Activated T-cell treated with anti-CD3 and anti-CD28 coated beads for 4 hours (primary cell): ENCODE data around the gene TBCE.
"Not testable (repeated sequence)": the region's sequence is repeated elsewhere in the genome, so short reads cannot be mapped to it uniquely, and the experiment has no call there.

Source experiments
- DNase-seq: peaks from one replicate; pipeline ENCODE4 v3.0.0-alpha.2; 2020

TBCE gene

DNA sequence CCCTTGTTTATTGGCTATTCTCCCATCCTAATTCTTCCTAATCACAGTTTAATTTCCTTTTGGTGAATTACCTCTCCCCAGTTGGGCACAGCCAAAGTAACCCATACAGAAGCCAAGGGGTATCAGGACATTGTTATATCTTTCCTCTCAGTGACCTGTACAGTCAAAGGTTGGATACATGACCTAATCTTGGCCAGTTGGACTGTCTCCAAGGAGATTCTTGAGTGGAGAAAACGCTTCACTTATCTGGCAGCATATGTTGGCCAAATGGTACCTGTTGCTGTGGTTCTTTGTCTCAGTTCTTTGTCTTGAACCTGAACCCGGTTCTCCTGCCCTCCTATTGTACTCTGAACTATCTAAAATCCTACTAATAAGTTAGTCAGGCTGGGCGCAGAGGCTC, 15.3 kb upstream of the TBCE start:
- DNase-seq, result no peak

DNA sequence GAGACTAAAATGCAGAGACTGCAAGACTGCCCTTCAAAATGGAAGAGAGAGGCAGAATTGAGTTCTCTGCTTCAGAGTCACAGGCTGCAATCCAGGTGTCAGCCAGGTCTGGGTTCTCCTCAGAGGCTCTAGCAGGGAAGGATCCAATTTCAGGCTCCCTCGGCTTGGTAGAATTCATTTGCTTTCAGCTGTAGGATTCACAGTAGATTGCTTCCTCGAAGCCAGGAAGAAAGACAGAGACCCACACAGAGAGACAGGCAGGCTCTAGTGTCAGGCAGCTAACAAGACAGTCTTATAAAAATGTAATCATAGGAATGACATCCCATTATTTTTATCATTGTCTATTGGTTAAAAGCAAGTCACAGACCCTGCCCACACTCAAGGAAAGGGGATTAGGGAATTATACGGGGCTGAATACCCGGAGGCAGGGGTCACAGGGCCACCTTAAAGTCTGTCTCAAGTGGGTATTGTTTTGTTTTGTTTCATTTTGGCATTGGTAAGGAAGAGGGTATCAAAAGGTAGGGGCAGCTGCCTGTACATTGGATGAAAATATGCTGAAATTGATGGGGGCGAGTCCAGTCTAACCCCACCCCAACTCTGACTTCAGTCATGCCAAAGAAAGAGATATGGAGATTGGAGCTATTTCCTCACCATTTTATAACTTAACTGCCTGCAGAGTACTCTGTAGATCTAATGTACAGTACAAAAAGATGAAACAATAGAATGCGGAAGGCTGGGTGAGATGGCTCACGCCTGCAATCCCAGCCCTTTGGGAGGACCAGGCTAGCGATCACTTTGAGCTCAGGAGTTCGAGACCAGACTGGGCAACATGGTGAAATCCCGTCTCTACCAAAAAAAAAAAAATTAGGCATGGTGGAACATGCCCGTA, 9.5 kb upstream of the TBCE start:
- DNase-seq, result no peak

DNA sequence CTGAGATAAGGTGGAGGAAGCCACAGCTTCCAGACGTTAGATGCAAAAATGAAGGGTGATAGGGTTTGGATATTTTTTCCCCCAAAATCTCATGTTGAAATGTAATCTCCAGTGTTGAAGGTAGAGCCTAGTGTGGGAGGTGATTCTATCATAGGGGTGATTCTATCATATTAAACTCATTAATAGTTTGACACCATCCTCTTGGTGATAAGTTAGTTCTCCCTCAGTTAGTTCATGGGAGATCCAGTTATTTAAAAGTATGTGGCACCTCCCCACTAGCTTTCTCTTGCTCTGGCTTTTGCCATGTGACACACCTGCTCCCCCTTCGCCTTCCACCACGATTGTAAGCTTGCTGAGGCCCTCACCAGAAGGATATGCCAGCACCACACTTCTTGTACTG, 8.3 kb upstream of the TBCE start:
- no peak for DNase-seq

DNA sequence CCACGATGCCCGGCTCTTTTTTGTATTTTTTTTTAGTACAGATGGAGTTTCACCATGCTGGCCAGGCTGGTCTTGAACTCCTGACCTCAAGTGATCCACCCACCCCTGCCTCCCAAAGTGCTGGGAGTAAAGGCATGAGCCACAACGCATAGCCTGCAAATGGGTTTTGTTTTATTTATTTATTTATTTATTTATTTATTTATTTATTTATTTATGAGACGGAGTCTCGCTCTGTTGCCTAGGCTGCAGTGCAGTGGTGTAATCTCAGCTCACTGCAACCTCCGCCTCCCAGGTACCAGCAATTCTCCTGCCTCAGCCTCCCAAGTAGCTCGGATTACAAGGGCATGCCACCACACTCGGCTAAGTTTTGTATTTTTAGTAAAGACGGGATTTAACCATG, 3.0 kb upstream of the TBCE start:
- DNase-seq, result not testable (repeated sequence)

DNA sequence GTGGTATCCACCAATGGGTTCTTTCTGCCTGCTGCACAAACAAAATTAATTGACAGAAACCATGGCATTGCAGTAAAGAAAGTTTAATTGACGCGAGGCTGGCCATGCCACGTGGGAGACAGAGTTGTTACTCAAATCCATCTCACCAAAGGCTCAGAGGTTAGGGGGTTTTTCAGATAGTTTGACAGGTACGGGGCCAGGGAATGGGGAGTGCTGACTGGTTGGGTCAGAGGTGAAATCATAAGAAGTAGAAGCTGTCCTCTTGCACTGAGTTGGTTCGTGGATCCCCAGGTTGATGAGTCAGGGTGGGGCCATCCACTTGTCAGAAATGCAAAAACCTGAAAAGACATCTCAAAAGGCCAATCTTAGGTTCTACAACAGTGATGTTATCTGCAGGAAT, 941 bp upstream of the TBCE start:
- DNase-seq, result no peak

DNA sequence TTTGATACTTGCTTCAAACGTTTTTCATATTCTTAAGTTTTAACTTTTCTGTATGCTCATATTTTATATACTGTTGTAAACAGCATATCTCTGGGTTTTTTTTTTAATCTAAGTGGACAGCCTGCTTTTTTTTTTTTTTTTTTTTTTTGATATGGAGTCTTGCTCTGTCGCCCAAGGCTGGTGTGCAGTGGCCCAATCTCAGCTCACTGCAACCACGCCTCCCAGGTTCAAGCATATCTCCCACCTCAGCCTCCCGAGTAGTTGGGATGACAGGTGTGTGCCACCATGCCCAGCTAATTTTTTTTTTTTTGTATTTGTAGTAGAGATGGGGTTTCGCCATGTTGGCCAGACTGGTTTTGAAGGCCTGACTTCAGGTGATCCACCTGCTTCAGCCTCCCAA, 1.2 kb downstream of the TBCE start:
- DNase-seq, result no peak

DNA sequence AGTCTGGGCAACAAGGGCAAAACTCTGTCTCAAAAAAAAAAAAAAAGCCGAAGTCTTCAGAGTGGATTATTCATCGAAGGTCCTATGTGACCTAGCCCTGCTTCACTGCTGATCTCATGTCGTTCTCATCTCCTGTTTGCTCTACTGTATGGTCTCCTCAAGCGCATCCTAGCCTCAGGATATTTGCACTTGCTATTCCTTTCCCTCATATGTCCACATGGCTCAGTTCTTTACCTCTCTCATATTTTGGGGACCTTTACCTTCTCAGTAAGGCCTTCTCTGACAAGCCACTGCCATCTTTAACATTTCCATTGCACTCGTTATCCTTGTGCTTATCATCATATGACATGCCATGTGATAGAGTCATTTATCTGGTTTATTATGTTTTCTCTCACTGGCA, 2.6 kb downstream of the TBCE start:
- no peak for DNase-seq

DNA sequence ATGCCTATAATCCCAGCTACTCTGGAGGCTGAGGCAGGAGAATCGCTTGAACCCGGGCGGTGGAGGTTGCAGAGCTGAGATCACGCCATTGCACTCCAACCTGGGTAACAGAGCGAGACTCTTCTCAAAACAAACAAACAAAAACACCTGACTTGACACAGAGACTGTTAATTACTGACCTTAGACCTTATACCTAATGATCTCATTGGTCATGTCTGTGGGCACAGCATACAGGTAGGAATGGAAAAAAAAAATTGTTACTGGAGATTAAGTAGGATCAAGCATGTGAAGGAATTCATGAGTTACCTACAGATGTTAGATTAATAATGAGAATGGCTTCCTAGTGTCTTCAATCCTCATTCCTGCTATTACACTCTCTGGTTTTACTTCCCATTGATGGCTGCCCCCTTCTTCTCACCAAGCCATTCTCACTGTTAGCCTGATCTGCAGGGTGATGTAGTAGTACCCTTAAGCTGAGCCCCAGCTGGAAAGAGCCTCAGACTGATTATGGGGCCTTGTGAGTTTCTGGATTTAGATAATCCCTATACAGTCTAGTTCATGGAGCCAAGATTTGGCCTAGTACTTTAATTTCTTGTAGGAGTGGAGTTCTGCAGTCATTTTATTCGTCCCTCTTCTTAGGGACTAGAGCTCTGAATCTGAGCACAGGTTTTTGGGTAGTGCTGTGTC, 8.8 kb downstream of the TBCE start:
- no peak for DNase-seq

DNA sequence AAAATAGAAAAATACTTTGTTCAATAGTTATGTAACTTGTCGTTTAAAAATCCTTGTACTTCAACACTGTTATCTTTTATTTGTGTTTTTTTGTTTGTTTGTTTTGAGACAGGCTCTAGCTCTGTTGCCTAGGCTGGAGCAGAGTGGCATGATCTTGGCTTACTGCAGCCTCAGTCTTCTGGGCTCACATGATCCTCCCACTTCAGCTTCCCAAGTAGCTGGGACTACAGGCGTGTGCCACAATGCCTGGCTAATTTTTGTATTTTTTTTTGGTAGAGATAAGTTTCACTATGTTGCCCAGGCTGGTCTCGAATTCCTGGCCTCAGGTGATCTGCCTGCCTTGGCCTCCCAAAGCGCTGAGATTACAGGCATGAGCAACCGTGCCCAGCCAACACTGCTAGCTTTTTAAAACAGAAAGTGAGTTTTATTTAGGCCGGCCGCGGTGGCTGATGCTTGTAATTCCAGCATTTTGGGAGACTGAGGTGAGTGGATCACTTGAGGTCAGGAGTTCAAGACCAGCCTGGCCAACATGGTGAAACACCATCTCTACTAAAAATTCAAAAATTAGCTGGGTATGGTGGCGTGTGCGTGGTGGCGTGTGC, 11.0 kb downstream of the TBCE start:
- DNase-seq, result not testable (repeated sequence)

DNA sequence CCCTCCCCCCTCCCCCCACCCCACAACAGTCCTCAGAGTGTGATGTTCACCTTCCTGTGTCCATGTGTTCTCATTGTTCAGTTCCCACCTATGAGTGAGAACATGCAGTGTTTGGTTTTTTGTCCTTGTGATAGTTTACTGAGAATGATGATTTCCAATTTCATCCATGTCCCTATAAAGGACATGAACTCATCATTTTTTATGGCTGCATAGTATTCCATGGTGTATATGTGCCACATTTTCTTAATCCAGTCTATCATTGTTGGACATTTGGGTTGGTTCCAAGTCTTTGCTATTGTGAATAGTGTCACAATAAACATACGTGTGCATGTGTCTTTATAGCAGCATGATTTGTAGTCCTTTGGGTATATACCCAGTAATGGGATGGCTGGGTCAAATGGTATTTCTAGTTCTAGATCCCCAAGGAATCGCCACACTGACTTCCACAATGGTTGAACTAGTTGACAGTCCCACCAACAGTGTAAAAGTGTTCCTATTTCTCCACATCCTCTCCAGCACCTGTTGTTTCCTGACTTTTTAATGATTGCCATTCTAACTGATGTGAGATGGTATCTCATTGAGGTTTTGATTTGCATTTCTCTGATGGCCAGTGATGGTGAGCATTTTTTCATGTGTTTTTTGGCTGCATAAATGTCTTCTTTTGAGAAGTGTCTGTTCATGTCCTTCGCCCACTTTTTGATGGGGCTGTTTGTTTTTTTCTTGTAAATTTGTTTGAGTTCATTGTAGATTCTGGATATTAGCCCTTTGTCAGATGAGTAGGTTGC, 14.9 kb downstream of the TBCE start:
- not testable (repeated sequence) for DNase-seq

DNA sequence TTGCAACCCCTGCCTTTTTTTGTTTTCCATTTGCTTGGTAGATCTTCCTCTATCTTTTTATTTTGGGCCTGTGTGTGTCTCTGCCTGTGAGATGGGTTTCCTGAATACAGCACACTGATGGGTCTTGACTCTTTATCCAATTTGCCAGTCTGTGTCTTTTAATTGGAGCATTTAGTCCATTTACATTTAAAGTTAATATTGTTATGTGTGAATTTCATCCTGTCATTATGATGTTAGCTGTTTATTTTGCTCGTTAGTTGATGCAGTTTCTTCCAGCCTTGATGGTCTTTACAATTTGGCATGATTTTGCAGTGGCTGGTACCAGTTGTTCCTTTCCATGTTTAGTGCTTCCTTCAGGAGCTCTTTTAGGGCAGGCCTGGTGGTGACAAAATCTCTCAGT, 18.4 kb downstream of the TBCE start:
- DNase-seq, result not testable (repeated sequence)

DNA sequence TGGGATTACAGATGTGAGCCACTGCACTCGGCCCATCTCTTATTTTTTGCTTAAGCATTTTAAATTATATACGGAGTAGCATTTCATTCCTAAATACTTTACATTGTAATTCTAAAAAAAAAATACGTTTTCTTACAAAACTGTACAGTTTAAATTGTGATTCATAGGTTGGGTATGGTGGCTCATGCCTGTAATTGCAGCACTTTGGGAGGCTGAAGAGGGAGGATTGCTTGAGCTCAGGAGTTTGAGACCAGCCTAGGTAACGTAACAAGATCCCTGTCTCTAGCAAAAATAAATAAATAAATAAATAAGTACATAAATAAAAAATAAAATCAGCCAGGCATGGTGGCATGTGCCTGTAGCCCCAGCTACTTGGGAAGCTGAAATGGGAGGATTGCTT, 24.6 kb downstream of the TBCE start:
- DNase-seq, result no peak

DNA sequence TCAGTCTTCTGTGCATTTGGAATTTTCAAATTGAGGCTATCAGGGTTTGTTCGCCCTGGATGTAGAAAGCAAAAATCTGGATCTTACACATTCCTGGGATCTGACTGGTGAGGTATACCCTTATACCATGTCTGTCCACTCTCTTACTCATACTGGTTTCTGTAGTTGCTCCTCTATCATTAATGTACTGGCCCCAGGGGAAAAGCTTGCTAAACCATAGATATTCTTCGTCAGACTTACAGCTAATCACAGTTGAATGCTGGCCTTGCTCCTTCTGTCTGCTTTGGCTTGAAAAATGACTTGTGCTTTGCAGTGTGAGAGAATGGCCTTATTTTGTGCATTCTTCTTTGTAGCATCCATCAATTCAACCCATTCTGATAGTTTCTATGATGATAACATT, 30.5 kb downstream of the TBCE start:
- no peak for DNase-seq

DNA sequence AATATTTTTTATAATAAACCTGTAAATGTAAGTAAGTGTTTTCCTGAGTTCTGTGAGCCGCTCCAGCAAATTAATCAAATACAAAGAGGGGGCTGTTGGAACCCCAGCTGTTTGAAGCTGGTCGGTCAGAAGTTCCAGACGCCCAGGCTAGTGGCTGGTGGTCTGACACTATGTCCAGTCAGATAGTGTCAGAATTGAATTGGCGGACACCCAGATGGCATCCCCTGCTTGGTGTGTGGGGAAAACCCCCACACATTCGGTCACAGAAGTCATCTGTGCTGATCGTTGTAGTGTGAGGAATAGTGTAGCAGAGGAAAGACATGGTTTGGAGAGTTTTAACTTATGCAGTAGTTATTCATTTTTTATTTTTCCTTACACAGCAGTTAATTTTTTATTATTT, 32.4 kb downstream of the TBCE start:
- no peak for DNase-seq

DNA sequence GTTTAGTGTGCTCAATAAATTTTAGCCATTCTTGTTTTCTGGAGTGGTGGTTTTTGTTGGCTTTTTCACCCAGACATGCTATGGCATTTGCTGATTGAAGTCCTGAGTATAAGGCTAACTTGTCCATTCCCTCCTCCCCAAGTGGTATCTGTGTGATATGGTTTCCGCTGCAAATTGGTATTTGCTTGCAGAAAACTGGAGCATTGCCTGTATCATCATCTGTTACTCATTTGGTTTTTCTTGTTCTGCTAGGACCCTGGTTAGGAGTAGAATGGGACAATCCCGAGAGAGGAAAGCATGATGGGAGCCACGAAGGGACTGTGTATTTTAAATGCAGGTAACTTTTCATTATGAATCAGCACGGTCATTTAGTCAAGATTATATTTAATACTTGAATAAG, 34.0 kb downstream of the TBCE start:
- no peak for DNase-seq

DNA sequence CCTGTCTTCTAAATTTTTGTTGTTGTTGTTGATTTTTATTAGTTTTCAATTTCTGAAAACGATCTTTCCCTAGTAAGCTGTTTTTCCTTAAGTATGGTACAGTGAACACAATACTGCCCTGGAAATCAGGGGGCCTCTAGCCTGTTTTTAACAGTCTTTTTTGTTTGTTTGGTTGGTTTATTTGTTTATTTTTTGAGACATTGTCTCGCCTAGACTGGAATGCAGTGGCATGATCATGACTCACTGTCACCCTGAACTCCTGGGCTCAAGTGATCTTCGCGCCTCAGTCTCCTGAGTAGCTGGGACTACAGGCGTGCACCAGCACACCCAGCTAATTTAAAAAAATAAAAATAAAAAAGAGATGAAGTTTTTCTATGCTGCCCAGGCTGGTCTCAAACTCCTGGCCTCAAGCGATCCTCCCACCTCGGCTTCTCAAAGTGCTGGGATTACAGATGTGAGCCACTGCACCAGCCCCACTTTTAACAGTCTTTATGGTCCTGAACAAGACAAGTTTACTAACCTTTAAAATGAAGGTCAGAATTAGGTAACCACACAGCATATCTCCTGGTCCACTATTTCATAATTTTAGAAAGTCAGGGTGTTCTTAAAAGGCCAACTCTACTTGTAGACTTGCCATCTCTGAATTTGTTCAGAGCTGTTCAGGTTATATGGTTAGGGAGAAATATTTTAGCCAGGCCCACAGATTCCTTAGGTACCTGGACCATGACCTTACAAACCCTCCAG, 35.4 kb downstream of the TBCE start:
- no peak for DNase-seq

DNA sequence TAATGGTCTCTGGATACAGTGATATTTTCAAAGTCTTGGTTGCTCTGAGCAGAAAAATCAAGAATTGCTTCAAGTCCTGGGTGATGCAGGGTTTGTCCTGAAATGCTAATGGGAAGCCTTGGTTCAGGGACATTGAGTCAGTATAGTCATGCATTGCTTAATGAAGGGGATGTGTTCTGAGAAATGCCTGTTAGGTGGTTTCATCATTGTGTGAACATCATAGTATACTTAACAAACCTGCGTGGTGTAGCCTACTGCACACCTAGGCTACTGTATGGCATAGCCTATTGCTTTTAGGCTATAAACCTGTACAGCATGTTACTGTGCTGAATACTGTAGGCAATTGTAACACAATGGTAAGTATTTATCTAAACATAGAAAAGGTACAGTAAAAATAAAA, 36.4 kb downstream of the TBCE start:
- no peak for DNase-seq

DNA sequence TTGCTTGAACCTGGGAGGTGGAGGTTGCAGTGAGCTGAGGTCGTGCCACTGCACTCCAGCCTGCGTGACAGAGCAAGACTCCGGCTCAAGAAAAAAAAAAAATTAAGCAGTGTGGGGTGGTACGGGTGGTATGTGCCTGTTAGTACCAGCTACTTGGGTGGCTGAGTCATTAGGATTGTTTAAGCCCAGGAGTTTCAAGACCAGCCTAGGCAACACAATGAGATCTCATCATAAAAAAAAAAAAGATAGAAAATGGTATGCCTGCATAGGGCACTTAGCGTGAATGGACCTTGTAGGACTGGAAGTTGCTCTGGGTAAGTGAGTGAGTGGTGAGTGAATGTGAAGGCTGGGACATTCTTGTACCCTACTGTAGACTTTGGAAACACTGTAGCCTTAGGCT, 37.0 kb downstream of the TBCE start:
- DNase-seq, result no peak

DNA sequence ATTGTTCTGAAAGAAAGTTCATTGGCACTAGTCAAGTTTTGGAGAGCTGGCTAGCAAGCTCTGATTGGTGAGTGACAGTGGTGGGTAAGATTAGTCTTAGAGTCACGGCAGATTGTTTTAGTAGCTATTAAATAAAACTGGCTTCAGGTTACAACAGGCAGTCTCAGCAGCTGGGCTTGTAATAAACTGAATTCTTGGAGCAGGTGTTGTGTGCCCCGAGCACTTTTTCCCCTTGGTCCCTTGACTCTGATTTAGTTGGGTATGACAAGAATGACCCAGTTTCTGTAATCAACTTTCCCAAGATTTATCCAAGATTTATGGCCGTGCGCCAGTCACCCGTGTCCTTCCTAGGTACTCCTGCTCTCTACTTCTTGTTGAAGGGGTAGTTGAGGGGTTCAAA, 40.2 kb downstream of the TBCE start:
- no peak for DNase-seq

DNA sequence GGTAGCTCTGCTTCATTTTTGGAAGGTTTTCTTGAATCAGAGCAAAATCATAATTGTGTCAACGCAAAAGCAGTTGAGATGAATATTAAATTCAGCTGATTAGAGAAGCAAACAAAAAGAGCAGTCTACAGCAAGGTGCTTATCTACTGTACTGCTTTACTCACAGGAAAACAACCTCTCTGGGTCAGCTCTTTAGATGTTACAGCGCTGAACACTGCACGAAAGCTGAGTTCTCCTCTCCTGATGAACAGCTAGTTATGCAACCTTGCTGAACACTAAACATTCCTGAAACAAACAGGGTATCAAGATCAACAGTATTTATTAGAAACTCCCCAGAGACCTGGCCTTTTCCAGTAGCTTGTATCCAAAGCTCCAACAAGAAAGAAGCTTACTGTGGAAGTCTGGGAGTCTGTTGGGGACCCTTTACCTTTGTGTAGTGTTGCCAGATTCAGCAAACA, 41.3 kb downstream of the TBCE start:
- DNase-seq, result no peak

DNA sequence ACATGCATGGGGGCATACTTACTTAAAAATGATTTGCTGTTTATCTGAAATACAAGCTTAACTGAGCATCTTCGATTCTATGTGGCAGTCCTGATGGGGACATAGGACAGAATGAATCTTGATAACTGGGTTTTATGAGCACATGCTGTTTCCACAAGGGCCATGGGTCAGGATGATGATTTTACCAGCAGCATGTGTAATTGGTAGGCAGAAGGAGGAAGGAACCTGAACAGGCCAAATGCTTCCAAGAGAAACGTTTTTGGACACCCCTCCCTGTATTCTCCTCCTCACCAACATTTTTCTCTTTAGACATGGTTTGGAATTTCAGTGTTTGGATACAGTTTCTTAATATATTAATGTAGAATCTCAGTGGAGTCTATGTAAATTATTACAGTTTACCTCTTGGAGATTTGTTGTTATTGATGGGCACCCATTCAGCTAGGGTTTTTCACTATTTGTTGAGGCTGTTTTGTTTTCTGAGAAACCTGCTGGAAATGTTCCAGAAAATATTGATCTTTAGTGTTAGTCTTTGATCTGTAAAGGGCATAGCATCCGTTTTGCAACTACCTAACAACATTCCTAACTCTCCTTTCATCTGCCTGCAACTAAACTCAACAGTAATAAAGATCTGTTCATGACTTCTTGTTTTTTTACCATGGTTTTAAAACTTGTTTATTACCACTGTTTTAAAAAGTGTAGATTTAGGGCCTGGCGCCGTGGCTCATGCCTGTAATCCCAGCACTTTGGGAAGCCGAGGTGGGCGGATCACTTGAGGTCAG, 42.0 kb downstream of the TBCE start:
- no peak for DNase-seq

DNA sequence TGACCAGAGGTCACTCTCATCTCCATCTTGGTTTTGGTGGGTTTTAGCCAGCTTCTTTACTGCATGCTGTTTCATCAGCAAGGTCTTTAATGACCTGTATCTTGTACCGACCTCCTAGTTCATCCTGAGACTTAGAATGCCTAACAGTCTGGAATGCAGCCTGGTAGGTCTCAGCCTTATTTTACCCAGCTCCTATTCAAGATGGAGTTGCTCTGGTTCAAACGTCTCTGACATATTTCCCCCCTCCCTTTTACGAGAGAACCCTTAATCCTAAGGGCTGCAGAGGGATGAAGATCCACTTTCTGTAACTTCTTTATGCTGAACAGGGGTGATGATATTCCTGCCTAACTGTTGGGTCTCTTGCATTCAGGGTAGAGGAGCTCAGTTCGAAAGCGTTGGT, 43.2 kb downstream of the TBCE start:
- DNase-seq, result no peak
